ENCODE measurements around the gene NRF1.
A peak's percentile ranks its signal among the peaks of the same experiment; 100 is the strongest.

NRF1 gene

GRCh38 chr7:129772646-129773280 is 161.2 kb downstream of the NRF1 start:
- no peak for DNase-seq

DNA sequence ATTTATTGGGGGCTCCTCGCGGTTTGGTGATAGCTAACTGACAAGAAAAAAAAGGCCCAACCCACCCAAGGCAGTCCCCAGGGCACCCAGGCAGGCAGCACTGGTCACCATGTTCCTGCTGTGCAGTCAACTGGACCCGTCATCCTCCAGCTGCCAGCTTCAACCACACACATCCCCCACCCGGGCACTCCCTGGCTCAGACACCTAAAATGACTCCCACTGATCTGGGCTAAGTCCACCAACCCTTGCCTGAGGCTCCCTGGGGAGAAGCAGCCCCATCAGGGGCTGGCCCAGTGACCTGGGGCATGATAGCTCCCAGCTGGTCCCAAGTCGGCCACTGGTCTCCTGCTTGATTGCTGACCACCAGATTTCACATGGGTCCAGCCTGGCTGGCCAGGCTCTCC is 161.8 kb downstream of the NRF1 start:
- no peak for DNase-seq

DNA sequence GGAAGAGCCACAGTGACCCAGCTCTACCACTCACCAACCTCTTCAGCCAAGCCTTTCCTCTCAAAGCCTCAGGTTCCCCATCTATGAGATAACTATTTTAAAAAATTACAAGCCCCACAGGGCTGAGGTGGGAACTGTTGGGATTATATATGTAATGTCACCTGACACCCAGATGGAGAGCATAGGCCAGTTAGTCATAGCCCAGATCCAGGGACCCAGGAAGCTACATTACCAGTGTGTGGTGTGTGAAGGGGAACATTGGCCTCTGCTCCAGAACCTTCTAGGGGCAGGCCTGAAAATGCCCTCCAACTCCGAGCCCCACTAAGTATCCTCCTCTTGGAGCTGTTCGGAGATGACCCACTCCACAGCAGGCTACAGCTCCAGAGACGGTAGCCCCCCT is 162.4 kb downstream of the NRF1 start:
- no peak for DNase-seq

GRCh38 chr7:129774359-129774758 is 162.8 kb downstream of the NRF1 start:
- DNase-seq: no peak

DNA sequence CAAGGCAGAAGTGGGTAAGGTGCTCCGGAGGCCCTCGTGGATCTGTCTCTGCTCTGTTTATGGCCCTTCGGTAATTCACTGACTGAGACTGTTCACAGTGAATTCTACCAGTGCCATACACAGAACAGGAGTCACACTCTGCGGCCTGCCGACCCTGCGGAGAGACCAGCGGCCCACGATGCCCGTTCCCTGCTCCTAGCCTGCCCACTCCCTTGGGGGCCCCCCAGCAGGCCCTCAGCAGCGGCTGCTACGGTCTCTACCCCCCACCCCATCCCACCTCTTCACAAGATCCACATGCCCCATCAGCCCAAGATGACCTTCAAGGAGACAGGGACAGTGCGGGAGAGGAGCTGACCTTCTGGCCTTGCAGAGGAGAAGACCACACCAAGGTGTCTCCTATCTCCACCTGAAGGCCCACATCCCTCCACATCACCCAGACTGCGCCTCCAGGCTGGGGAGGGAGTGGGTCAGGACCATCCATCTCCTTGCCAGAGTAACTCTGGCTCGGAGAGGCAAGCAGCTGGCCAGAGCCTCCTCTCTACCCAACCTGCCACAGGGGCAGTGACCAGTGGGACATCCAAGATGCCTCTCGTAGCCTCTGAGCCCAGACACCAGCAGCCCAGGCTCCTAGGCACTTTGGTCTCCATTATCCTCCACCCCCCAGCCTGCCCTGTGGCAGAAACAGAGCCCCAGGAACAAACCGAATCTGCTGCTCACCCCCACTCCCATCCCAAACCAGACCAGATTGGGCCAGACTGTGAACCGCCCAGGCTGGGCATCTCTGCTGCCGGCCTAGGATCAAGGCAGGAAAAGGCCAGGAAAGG is 163.6 kb downstream of the NRF1 start:
- no peak for DNase-seq

GRCh38 chr7:129775695-129776361 is 164.3 kb downstream of the NRF1 start:
- DNase-seq: no peak

GRCh38 chr7:129776362-129776722 is 164.8 kb downstream of the NRF1 start:
- DNase-seq: no peak

DNA sequence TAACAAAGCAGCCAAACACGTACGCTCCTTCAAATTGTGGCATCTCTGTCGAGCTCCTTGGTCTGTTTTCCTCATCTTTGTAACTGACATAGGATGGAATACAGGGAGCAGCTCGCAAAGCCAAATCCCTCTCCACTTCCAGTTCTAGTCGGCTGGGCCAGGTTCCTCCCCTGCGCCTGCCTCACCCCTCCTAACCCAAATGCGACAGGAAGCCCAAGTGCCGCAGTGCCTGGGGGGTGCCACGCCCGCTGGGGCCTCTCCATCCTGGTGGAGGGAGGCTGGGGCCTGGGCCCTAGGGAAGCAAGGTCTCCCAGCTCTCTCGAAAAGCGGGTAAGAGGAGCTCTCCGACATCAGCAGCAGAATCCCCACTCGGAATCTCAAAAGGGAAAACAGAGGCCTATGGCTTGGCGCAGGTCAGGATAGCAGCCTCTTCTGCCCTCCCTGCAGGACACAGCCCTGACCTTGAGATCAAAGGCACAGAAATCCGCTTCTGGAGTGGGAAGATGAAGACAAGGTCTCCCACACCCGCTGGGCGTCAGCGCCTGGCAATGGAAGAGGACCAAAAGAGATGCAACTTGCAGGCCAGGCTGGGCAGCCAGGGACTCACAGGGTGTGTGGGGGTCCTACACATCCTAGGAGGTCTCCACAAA is 165.8 kb downstream of the NRF1 start:
- no peak for DNase-seq

DNA sequence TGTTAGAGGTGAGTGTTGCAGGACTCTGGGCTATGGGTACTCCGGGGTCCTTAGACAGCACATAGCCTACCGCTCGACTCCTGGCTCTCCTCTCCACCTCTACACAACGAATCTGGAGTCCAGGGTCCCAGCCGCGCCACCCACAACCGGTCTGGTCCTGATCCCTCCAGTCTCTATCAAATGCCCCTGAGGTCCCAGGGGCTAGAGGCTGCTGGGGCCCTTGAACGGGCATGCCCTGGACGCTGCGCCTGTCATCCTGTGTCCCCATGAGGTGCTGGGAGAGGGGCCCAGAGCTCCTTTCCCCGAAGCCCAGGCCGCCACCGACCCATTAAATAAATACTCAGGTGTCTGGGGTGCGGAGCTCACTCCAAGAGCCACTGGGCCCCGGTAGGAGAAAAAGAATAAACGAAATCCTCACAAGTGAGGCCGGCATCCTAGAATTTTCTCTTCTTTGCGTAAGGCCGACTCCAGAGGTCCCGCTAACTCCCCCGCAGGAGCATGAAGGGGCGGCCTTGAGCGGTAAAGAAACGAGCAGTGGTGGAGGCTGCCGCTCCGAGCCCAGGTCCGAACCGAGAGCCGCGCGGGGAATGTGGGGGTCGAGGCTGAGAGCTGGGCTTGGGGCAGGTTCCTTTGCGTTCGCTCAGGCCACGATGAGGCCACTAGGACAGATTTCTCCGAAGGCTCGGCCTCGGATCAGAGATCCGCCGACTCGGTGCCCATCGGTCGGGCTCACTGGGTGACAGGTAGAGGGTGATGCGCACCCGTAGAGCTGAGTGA is 166.7 kb downstream of the NRF1 start:
- DNase-seq: no peak

GRCh38 chr7:129778770-129779601 is 167.5 kb downstream of the NRF1 start:
- DNase-seq: no peak

DNA sequence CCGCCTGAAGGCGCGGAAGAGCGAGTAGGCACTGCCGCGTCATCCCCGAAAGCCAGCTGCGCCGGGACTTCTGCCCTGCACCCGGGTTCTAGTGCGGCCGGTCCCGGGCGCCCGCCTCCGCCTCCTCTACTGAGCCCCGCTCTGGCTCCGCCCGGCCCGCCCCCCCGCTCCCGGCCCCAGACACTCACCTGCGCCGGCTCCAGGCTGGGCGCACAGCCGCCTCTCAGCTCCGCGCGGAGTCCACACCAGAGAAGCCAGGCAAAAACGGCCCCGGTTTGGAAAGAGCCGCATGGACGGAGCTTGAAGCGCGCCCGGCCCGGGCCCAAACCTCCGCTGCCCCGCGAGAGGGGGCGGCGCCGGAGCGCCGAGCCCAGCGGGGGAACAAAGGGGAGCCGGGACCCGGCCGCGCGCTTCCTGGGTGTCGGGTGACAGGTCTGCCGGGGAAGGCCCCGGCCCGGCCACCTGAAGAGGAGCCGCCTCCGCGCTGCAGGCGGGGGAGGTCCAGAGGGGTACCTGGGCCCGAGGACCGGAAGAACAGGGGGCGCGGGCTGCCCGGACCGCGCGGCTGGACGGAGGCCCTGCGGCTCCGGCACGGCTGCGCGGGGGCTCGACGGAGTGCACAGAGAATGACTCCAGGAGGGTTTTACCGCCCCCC is 168.2 kb downstream of the NRF1 start:
- DNase-seq: peak; percentile 80

DNA sequence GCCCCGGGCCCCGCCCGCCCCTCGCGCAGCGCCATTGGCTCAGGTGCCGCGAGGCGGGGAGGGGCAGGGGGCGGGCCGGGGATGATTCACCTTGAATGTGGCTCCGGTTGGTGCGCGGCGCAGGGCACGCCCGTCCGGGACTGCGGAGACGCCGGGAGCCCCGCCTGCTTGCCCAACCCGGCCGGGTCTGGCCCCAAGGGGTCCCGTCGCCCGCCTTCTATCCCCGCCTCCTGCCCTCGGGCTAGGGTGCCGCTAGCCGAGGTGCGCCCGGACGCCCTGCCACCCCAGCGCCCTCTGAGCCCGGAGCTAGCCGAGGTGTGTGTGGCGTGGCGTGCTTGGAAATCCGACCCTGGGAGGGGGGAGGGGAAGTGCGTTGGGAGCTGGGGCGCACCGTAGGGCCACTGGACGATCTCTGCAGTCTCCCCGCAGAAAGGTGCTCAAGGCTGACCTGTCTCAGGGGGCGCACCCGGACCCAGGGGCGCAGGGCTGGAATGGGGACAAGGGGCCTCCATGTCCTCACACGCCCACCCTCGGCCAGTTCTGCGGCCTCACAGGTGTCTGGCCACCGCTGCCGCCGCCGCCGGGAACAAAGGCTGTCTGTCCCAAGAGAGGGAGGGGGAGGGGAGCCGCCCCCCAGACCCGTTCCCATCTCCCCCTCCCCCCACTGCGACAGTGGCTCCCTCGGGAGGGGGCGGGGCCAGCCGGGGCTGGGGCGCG is 168.9 kb downstream of the NRF1 start:
- peak; percentile 80 for DNase-seq

DNA sequence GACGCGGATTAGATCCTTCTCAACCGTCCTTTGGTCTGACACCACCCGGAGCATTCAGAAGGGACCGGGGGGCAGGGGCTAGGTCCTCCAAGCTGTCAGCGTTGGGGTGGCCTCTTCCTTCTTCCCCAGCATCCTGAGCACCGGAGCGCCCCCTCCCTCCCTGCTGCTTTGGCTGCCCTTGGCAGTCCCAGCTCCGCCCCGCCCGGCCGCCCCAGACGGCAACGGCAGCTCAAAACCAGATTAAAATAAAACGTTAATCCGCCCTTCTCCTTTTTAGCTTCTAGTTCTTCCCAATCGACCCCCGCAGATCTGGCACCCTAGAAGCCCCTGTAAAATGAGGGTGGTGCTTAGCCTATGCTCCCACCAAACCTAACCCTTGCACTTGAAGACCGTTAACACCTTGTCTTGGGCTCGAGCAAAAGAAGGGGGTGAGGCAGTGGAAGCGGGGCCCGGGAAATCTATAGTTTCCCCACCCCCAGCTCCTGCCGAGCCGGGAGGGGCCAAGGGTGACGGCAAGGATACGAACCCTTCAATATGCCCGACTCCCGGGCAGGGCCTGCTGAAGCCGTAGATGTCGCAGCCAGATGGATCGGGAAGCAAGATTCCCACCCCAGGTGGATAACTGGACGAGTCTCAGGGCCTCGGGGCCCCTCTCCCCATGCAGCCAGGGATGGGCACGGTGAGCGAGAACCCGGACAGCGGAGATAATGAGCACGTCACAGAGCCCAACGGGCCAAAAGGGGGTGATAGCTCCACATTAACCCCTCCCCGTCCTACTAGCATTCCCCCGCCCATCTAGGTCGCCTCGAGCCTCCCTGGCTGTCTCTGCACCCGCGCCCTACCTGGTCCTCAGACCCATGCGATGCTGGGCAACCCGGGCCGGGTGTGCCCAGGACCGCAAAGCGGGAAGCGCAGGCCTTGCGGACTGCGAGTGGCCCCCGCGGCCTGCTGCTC is 169.7 kb downstream of the NRF1 start:
- peak; percentile 61 for DNase-seq

DNA sequence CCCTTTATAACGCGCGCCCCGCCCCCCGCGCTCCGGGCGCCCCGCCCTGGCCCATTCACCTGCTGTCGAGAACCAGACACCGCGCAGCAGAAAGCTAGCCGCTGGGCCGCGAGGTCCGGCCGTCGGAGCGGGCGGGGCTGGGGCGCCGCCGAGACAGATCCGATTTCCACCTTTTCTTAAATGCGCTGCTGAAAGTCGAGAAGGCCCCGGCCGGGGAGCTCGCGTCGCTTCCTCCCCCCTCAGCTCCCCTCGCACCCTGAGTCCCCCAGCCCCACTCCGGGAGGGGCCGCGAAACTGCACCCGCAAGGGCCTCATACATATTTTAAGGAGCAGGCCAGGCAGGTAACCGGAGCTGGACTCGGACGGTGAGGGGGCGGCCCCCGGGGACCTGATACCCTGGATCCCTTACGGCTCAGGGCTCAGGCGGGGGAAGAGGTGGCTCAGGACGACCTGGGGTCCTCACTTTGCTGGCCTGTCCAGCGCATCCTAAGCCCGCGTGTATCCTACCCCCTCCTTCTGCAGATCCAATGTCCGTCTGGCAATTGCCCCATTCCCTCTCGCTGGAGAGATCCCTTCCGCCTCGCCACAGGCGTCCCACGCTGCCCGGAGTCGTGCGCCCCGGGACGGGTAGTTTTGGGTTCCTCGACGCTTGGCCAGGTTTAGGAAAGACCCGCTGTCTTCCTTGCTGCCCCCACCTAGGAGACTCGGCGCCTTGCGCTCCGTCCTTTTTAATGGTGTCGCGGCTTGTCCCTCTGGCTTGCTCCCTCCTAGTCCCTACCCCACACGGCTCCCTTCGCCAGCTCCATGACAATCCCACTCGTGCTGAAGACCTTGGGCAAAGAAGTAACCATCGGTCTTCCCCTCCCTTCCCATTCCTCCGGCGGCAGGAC is 170.7 kb downstream of the NRF1 start:
- DNase-seq: peak; percentile 61

DNA sequence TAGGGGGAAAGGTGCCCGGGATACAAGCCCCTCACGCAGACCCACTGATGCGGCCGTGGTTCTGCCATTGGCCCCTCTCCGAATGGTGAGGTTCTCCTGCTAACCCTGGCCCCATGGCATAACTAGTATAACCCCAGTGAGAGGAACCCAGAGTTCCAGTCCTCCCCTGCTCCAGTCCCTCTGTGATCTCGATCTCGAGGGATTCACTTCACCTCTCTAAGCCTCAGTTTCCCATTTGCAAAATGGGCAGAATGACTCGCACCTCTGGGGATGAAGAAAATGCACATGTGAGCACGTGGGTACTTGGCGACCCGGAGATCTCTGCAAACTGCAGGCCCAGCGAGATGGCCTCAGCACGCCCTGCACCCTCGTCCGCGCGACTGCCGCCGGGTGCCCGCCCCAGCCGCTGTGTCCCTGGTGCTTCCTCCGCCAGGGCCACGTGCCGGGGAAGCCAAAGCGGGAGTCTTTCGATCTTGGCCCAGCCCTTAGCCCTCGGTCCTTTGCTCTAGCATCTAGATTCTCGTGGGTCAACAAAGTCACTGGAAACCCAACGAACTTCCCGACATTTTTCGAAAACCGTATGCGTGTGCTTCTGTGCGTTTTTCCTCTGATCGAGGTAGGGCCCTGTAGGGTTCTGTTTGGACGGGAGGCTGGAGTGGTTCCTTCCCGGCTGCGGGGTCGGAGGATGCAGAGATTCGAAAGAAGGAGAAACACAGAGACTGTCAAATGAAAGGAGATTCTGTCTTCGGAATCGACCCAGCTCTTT is 171.5 kb downstream of the NRF1 start:
- DNase-seq: no peak

- DNase-seq: no peak
Measured at GRCh38 chr7:129783584-129783919, 172.0 kb downstream of the NRF1 start.

- no peak for DNase-seq
Measured at GRCh38 chr7:129784437-129784782, 172.9 kb downstream of the NRF1 start.
